Endodermal cell (in vitro differentiated cells): ENCODE data around the gene SIGMAR1. TPM values are rescaled to one million over a fixed set of nuclear protein-coding genes. Genes with fewer than 3 reads are reported as not detected.

Experiments
- DNase-seq: peaks from one replicate; pipeline ENCODE4 v3.0.0-alpha.2; 2017
- H3K27ac ChIP-seq: 2 replicates; pipeline ENCODE4 v1.5.1; 2013; ENCODE audit warnings: mild to moderate bottlenecking, low read depth, low read length, moderate library complexity
- H3K27me3 ChIP-seq: 2 replicates; pipeline ENCODE4 v1.6.1; 2013; ENCODE audit warnings: mild to moderate bottlenecking, low read length, moderate library complexity; ENCODE audit not compliant: insufficient read depth, control insufficient read depth, poor library complexity, severe bottlenecking
- H3K36me3 ChIP-seq: 2 replicates; pipeline ENCODE4 v1.7.0; 2013; ENCODE audit warnings: mild to moderate bottlenecking, low read length, moderate library complexity; ENCODE audit not compliant: control insufficient read depth, insufficient read depth
- H3K4me1 ChIP-seq: one replicate; pipeline ENCODE4 v1.7.0; 2013; ENCODE audit warnings: low read length; ENCODE audit not compliant: control insufficient read depth, insufficient read depth
- H3K4me3 ChIP-seq: 2 replicates; pipeline ENCODE4 v1.5.1; 2013; ENCODE audit warnings: mild to moderate bottlenecking, low read length, moderate library complexity
- H3K9ac ChIP-seq: 2 replicates; pipeline ENCODE4 v1.6.1; 2013; ENCODE audit warnings: mild to moderate bottlenecking, low read length, moderate library complexity; ENCODE audit not compliant: poor library complexity, severe bottlenecking; ENCODE audit errors: extremely low read depth
- H3K9me3 ChIP-seq: 2 replicates; pipeline ENCODE4 v1.6.1; 2013; ENCODE audit warnings: mild to moderate bottlenecking, low read length, moderate library complexity; ENCODE audit not compliant: control insufficient read depth
- H3K27ac Mint-ChIP-seq: 2 replicates; pipeline ENCODE4 v1.8.0; 2020; ENCODE audit warnings: mixed read lengths
- H3K27me3 Mint-ChIP-seq: 2 replicates; pipeline ENCODE4 v1.8.0; 2021; ENCODE audit warnings: mild to moderate bottlenecking, mixed read lengths; ENCODE audit not compliant: insufficient read depth
- H3K36me3 Mint-ChIP-seq: 2 replicates; pipeline ENCODE4 v1.8.0; 2020; ENCODE audit warnings: low read depth, mixed read lengths
- H3K4me1 Mint-ChIP-seq: 2 replicates; pipeline ENCODE4 v1.8.0; 2020; ENCODE audit warnings: mixed read lengths
- H3K4me3 Mint-ChIP-seq: 2 replicates; pipeline ENCODE4 v1.8.0; 2020; ENCODE audit warnings: mild to moderate bottlenecking, moderate library complexity, mixed read lengths
- H3K9me3 Mint-ChIP-seq: 2 replicates; pipeline ENCODE4 v1.8.0; 2020; ENCODE audit warnings: mild to moderate bottlenecking, mixed read lengths
- WGBS, 2 experiments: methylation state at CpG; one replicate each; pipeline versions ENCODE4 v1.1.5 to v1.1.7; 2013; ENCODE audit warnings: missing lambda C conversion rate in 2 of 2, mixed read lengths in 1 of 2; ENCODE audit not compliant: insufficient coverage in 1 of 2, insufficient read length in 1 of 2; 5-methylcytosine and 5-hydroxymethylcytosine counted together
- total RNA-seq, 2 donors: library from RNA; stranded (reverse); fragmentation: NEBNext Ultra II Directional in 1 of 2; extraction: Animal tissue kit (Norgen Biotek cat#: 25700) in 1 of 2; gene quantifications; 2 replicates in 1 of 2; 3 replicates in 1 of 2; pipeline ENCODE4 v1.2.1, GENCODE V29; 2021
- TF ChIP-seq, protein P1 (sequence below): fragments of 200-600 bp; sonication (generic); conservative IDR thresholded peaks from 2 replicates; pipeline ENCODE4 v1.5.0; 2021; ENCODE audit warnings: antibody characterized with exemption, mild to moderate bottlenecking

SIGMAR1 gene
- total RNA-seq, 2 donors from 2014 or later = 49.1 to 49.4 TPM

GRCh38 chr9:34653151-34654072 is 15.8 kb upstream of the SIGMAR1 start:
- H3K27ac Mint-ChIP-seq = peak overlapping the region; percentile 56
- DNase-seq = no peak
- peak overlapping the region; percentile 3 for H3K27ac ChIP-seq

GRCh38 chr9:34652602-34653000 is 15.0 kb upstream of the SIGMAR1 start:
- H3K9ac ChIP-seq = no peak overlapping the region
- peak overlapping the region; percentile 73 for H3K27ac Mint-ChIP-seq

More at GRCh38 chr9:34653151-34654072, 15.8 kb upstream of the SIGMAR1 start:
- TF ChIP-seq, protein P1, sequence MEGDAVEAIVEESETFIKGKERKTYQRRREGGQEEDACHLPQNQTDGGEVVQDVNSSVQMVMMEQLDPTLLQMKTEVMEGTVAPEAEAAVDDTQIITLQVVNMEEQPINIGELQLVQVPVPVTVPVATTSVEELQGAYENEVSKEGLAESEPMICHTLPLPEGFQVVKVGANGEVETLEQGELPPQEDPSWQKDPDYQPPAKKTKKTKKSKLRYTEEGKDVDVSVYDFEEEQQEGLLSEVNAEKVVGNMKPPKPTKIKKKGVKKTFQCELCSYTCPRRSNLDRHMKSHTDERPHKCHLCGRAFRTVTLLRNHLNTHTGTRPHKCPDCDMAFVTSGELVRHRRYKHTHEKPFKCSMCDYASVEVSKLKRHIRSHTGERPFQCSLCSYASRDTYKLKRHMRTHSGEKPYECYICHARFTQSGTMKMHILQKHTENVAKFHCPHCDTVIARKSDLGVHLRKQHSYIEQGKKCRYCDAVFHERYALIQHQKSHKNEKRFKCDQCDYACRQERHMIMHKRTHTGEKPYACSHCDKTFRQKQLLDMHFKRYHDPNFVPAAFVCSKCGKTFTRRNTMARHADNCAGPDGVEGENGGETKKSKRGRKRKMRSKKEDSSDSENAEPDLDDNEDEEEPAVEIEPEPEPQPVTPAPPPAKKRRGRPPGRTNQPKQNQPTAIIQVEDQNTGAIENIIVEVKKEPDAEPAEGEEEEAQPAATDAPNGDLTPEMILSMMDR = no peak
- H3K4me3 ChIP-seq = no peak overlapping the region
- H3K9me3 Mint-ChIP-seq = no peaks in the 10 kb centered on the region
- H3K27me3 Mint-ChIP-seq = peaks cover 3% of the 10 kb centered on the region
- 56 to 79% methylated on average over 3 to 11 of the region's 11 CpGs for WGBS, 2 experiments
- H3K36me3 Mint-ChIP-seq = peaks cover 17% of the 10 kb centered on the region
- H3K4me3 Mint-ChIP-seq = no peak overlapping the region
- peaks cover 15% of the 10 kb centered on the region for H3K4me1 ChIP-seq
- no peaks in the 10 kb centered on the region for H3K27me3 ChIP-seq
- H3K4me1 Mint-ChIP-seq = peaks cover 42% of the 10 kb centered on the region
- no peak overlapping the region for H3K9ac ChIP-seq
- H3K36me3 ChIP-seq = peaks cover 24% of the 10 kb centered on the region
- no peaks in the 10 kb centered on the region for H3K9me3 ChIP-seq

DNA sequence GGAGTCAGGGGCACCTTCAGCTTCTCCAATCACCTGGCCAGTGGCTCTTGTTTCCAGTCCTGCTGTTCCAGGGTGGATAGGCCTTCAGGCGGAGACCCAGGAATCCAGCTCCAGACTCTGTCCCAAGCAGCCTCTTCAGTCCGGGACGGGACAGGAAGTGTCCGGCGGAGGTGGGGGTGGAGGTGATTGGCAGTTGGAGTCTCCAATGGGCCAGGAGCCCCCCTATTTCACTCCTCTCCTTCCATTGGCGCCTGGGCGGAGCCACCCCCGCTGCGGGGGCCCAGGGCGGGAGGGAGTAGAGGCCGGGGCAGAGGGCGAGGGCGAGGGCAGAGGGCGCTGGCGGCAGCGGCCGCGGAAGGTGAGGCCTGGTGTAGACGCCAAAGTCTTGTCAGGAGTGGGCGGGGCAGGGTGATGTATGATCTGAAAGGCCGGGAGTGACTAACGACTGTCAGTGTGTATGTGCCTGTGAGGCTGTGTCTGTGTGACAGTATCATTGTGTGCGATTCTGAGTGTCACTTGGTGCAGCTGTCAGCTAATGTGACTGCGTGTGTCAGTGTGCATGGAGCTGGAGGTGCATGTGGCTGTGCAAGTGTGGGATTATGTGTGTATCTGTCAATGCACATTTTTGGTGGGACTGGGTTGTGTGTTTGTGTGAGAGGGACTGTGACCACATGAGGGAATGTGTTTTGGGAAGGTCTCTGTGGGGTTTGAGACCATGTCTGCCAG is 14.5 kb upstream of the SIGMAR1 start, which contains the start of gene IL11RA:
TSS of gene IL11RA (plus strand) at position 310 of the 726 bp plus-strand sequence. CDS start 3,033 bp downstream, outside the sequence.
- peak within 1 kb of the TSS; percentile 89 for H3K27ac Mint-ChIP-seq

More at GRCh38 chr9:34652602-34653000, 15.0 kb upstream of the SIGMAR1 start:
- Histone ChIP-seq H3K27ac (no peak overlapping the region), H3K4me1 (peaks cover 23% of the 10 kb centered on the region), H3K36me3 (peaks cover 28% of the 10 kb centered on the region), H3K4me3 (peak overlapping the region; percentile 86), H3K27me3 (no peaks in the 10 kb centered on the region), H3K9me3 (no peaks in the 10 kb centered on the region)
- TF ChIP-seq, protein P1 = no peak
- Mint-ChIP-seq H3K4me3 (peak overlapping the region; percentile 66), H3K4me1 (peaks cover 47% of the 10 kb centered on the region), H3K36me3 (peaks cover 20% of the 10 kb centered on the region), H3K27me3 (peaks cover 3% of the 10 kb centered on the region), H3K9me3 (no peaks in the 10 kb centered on the region)
- WGBS, 2 experiments = 70 to 77% methylated on average over 3 to 5 of the region's 5 CpGs
- DNase-seq = no peak

More for the DNA sequence above, 14.5 kb upstream of the SIGMAR1 start, which contains the start of gene IL11RA:
- H3K4me1 Mint-ChIP-seq = peaks cover 51% of the 10 kb centered on the region
- H3K4me3 Mint-ChIP-seq = peak within 1 kb of the TSS; percentile 66
- Histone ChIP-seq H3K4me1 (peaks cover 25% of the 10 kb centered on the region), H3K36me3 (peaks cover 28% of the 10 kb centered on the region), H3K9ac (peak within 1 kb of the TSS; percentile 60), H3K27ac (peak within 1 kb of the TSS; percentile 8), H3K27me3 (no peaks in the 10 kb centered on the region), H3K9me3 (no peaks in the 10 kb centered on the region), H3K4me3 (peak within 1 kb of the TSS; percentile 86)
- TF ChIP-seq, protein P1 = peak; percentile 44
- 11 to 30% methylated on average over 3 to 22 of the region's 24 CpGs for WGBS, 2 experiments
- H3K9me3 Mint-ChIP-seq = no peaks in the 10 kb centered on the region
- DNase-seq = peak; percentile 98
- peaks cover 20% of the 10 kb centered on the region for H3K36me3 Mint-ChIP-seq
- peaks cover 3% of the 10 kb centered on the region for H3K27me3 Mint-ChIP-seq
